Activated gamma-delta T cell treated with Interleukin-2 at 50 U/mL for 16 hours (primary cell): ENCODE measurements around the gene NEK7.
"Not testable (repeated sequence)": the region's sequence is repeated elsewhere in the genome, so short reads cannot be mapped to it uniquely, and the experiment has no call there.

Experiments used
- DNase-seq: peaks from one replicate; pipeline ENCODE4 v3.0.0-alpha.2; 2020

The NEK7 gene

GRCh38 chr1:198156745-198157240 lies at the start of gene NEK7:
Gene NEK7, plus strand, starts transcription at chr1:198156998. Its CDS starts 75,583 bp downstream, at chr1:198232581.
- DNase-seq, result peak; percentile 53

DNA sequence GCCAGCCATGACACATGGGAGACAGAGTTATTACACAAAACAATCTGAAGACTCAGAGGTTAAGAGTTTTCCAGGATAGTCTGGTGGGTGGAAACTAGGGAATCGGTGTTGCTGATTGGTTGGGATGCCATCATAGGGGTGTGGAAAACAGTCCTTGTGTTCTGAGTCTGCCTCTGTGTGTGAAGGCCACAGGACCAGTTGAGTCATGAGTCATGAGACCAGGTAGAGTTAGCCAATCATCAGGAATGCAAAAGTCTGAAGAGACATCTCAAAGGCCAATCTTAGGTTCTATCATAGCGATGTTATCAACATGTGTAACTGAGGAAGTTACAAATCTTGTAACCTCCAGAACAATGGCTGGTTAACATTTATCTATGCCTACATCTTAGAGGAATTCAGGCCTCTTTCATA lies 49.7 kb upstream of the NEK7 start:
- DNase-seq, result no peak

GRCh38 chr1:198108636-198109370 lies 48.0 kb upstream of the NEK7 start:
- no peak for DNase-seq

GRCh38 chr1:198109371-198109715 lies 47.5 kb upstream of the NEK7 start:
- no peak for DNase-seq

DNA sequence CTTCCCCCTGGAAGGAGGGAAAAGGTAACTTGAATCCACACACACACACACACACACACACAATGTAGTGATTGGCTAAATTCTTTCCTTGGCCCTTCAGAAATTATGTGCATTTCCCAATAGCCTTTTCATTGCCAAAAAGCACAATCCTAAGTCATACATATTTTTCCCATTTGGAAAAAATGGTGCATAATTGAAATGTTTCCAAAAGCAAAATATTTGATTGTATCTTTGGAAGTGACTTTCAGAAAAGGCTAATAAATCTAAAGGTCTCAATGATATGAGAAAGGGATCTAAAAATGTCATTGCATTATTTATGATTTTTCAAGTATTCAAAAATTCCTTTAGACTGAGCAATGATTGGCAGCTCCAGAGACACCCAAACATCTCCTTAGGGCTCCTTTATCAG lies 43.5 kb upstream of the NEK7 start:
- DNase-seq, result no peak

GRCh38 chr1:198116069-198116468 lies 40.7 kb upstream of the NEK7 start:
- no peak for DNase-seq

GRCh38 chr1:198116469-198116868 lies 40.3 kb upstream of the NEK7 start:
- DNase-seq, result no peak

DNA sequence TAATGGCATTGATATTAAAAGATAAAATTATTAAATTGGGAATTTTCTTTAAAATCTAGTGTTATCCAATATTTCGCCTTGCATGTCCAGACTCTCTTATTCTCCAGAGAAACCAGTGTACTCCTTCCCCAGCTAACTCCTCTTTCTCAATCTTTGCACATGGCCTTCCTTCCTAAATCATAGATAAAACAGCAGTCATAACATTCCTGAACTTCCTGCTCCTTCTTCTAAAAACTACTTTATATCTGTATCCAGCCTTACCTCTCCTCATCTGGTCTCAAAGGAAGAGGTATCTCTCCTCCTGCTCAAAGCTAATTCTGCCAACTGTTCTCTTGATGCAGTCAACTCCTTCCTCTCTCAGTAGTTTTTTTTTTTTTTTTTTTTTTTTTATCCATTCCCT lies 39.5 kb upstream of the NEK7 start:
- no peak for DNase-seq

DNA sequence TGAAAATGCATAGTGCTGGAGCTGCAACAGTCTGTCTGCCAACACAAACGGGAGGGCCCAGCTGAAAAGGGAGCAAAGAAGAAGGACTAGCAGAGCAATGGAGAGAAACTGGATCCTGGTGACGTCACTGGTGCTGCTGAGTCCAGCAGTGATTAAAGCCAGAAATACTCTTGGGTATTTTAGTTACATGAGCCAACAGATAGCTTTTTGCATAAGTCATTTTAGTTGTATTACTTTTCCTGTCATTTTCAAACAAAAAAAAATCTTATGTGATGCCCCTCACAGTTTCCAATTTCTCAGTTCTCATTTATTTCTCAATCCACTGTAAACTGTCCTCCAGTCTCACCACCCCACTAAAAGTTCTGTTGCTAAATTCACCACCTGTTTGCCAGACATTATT lies 38.7 kb upstream of the NEK7 start:
- DNase-seq, result no peak

DNA sequence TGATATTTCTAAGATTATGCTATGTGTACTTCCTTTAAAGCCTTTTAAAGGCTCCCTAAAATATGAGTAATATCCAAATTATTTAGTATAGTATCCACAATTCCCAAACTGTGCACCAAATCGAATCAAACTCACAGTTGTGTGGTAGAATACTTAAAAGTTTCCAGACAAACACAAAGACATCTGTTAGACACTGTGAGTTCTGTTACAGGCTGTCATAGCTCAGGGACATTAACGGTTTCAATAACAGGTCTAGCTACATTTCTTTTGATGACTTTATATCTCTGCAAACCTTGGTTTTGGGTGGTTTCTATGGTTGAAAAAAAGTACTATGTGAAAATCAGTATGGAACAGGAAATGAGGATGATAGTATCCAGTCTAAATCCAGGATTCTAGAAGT lies 36.9 kb upstream of the NEK7 start:
- DNase-seq, result no peak

DNA sequence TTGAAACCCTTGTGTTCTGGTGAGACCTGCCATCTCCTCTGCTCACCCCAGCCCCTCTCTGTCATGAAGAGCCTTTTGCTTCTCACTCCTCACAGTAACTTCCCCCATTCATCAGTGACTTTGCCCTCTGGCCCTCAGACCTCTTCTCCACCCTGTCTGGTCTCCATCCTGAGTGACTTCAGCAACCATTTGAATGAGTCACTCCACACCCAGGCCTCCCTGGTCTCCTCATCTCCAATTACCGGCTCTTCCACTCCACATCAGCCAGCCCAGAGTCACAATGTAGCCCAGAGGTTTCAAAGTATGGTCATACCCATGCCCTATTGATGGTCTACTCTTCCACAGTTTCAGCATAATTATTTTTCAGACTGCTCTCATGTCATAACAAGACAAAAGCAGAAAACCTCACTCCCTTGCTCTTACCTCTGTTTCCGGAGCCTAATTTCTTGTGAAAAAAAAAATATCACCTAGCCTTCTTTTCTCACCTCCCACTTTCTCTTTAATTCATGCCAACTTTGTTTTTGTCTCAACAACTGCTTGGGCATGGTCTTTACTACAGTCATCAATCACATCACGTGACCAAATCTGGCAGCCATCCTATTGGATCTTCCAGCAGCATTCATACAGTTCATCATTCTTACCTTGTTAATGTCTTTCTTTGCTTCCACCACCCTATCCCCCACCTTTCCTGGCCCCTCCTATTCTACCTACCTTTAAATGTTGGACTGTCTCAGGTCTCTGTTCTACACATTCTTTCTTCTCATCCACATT lies 35.6 kb upstream of the NEK7 start:
- DNase-seq, result no peak

- DNase-seq, result no peak
Measured at GRCh38 chr1:198122693-198123092, 34.1 kb upstream of the NEK7 start.

GRCh38 chr1:198123133-198123532 lies 33.7 kb upstream of the NEK7 start:
- DNase-seq, result no peak

DNA sequence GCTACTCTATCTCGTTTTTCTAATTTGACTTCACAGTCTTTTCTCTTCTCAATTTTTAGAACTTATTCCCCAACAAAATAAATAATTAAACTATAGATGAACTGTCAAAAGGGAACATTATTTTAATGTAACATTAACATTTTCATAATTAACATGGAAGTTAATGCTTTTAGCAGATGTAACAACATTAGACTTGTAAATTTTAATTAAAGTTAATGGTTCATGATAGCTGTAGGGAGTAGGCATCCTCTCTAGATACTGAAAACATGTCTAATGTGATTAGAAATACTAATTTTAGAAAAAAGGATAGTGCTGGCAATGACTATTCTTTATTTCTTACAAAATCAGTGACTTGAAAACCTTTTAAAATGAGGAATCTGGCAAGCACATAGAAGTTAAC lies 32.1 kb upstream of the NEK7 start:
- DNase-seq, result no peak

DNA sequence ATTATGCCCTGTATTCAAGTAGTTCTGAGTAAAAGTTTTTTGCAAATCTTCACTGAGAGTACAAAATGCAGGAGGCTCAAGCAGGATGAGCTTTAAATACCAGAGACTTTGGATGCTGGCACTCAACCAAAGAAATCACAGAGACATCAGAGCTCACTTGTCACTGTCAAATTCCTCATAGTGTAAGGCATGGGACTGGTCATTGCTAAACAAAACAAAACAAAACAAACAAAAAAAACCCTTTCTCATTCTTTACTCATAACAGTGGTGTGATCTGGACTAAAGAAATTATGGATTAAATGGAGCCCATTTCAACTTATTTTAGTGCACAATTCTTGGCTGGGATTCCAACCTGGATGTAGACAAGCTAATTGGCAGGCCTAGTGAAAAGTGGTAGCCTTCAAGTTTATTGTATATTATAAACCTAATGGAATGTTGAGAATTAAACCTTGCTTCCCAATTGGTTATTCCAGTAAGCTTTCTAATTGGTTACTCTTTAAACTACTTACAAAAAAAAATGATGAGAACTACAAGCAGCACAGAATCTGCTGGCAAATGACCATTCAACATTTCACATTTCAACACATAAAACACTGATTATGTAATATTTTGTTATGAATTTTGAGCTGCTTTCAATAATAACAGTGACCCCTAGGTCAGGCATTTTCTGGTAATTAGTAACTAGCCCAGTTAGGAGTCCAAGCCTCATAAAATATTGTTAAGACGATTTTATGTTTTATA lies 30.6 kb upstream of the NEK7 start:
- DNase-seq, result no peak

GRCh38 chr1:198128533-198128932 lies 28.3 kb upstream of the NEK7 start:
- no peak for DNase-seq

GRCh38 chr1:198130053-198130452 lies 26.7 kb upstream of the NEK7 start:
- DNase-seq, result not testable (repeated sequence)

DNA sequence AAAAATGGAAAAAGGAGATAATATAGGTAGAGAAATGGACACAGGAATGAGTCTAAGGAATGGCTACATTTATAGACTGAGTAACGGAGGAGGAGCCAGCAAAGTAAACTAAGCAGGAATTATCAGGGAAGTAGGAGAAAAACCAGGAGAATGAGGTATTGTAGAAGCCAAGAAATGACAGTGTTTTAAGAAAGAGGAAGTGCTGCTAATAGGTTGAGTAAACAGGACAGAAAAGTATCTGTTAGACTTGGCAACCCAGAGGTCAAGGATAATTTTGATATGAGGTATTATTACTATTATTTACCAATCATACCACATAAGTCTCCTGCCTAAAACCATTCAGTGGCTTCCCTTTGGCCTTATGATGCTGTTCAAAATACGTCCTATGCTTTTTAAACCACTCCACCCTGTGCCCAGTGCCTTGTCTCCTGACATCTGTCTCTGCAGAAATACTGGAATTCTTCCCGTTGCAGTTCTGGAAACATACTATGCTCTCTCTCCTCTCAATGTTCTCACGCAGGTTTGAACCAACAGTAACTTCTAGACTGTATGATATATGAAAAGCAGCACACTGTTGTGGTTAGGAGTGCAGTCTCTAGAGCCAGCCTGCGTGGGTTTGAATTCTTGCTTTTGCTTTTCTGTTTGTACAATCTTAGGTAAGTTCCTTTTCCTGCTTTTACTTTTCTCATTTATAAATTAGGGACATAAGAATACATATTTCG lies 24.6 kb upstream of the NEK7 start:
- DNase-seq, result no peak

GRCh38 chr1:198134252-198134651 lies 22.5 kb upstream of the NEK7 start:
- no peak for DNase-seq

- no peak for DNase-seq
Measured at GRCh38 chr1:198135366-198135765, 21.4 kb upstream of the NEK7 start.

DNA sequence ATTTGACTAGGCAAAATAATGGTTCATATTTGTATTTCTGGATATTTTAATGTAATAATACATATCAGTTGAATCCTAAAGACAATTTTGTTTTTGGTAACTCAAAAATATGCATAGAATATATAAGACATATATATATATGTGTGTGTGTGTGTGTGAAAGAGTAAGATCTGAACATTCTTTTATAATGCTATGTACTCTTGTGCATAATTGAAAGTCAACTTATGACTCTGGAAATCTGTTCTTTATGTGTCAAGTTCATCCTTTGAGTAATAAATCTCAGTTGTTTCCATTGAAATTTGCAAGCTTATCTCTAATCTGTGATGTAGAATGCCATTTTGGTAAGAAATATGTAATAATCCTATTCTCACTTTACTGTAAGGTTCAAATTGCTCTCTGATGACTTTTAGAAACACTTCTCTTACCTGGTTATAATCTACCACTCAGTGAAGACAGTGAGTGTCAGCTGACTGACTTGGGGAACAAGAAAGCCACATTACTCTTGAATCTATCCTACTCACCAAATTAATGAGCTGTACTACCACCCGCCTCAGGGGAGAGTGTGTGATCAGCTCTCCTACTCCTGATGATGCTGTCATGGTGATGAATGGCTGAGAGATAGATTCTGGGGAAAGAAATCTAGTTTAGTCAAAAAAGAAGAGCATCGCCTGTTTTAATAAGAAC lies 15.0 kb upstream of the NEK7 start:
- no peak for DNase-seq

- no peak for DNase-seq
Measured at GRCh38 chr1:198143797-198144196, 13.0 kb upstream of the NEK7 start.
